VCaP (cell line): Measurements from ENCODE around the gene CCR5.
"Not testable (repeated sequence)": the region's sequence is repeated elsewhere in the genome, so short reads cannot be mapped to it uniquely, and the experiment has no call there.

Experiments
- H3K27ac ChIP-seq: fragments of 450-650 bp; 2 replicates; pipeline ENCODE4 v1.5.1; 2017
- TF ChIP-seq, protein P1 (sequence below): fragments of 450-650 bp; conservative IDR thresholded peaks from 2 replicates; pipeline ENCODE4 v1.5.1; 2017; ENCODE audit warnings: mild to moderate bottlenecking, moderate library complexity

The CCR5 gene

DNA sequence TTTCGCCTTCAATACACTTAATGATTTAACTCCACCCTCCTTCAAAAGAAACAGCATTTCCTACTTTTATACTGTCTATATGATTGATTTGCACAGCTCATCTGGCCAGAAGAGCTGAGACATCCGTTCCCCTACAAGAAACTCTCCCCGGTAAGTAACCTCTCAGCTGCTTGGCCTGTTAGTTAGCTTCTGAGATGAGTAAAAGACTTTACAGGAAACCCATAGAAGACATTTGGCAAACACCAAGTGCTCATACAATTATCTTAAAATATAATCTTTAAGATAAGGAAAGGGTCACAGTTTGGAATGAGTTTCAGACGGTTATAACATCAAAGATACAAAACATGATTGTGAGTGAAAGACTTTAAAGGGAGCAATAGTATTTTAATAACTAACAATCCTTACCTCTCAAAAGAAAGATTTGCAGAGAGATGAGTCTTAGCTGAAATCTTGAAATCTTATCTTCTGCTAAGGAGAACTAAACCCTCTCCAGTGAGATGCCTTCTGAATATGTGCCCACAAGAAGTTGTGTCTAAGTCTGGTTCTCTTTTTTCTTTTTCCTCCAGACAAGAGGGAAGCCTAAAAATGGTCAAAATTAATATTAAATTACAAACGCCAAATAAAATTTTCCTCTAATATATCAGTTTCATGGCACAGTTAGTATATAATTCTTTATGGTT is at the start of gene CCR5:
TSS of gene CCR5 (plus strand) at position 108 of the 680 bp plus-strand sequence. CDS start 1,957 bp downstream, outside the sequence.
- H3K27ac ChIP-seq: peak within 1 kb of the TSS; percentile 68
- TF ChIP-seq, protein P1, sequence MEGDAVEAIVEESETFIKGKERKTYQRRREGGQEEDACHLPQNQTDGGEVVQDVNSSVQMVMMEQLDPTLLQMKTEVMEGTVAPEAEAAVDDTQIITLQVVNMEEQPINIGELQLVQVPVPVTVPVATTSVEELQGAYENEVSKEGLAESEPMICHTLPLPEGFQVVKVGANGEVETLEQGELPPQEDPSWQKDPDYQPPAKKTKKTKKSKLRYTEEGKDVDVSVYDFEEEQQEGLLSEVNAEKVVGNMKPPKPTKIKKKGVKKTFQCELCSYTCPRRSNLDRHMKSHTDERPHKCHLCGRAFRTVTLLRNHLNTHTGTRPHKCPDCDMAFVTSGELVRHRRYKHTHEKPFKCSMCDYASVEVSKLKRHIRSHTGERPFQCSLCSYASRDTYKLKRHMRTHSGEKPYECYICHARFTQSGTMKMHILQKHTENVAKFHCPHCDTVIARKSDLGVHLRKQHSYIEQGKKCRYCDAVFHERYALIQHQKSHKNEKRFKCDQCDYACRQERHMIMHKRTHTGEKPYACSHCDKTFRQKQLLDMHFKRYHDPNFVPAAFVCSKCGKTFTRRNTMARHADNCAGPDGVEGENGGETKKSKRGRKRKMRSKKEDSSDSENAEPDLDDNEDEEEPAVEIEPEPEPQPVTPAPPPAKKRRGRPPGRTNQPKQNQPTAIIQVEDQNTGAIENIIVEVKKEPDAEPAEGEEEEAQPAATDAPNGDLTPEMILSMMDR: no peak

DNA sequence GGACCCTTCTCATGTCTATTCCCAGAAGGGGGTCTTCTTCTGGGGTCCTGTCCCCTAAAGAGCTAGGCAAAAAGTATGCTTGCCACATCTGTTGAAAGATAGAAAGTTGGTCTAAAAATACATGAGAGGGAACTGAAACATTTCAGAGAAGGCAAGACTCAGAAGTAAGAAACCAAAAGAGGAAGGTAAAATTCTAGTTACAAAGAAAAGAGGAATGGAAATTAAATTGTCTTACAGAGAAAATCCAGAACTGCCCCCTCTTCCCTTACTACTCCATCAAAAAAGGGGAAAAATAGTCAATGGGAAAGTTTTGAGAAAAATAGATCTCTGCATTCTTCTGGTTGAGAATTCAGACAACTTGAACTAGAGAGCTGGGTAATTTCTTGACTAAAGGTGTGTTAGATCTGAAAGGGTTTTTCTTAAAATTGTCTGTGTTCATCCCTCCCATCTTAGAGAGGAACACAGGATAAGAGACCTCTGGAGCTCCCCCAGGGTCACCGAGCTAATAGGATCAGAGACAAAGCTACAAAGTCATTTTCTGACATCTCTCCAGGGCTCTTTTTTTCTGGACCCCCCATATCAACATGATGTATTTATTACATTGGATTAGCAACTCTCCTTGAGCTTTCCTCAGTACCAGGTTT is 49.2 kb upstream of the CCR5 start:
- TF ChIP-seq, protein P1: no peak
- no peak overlapping the region for H3K27ac ChIP-seq

DNA sequence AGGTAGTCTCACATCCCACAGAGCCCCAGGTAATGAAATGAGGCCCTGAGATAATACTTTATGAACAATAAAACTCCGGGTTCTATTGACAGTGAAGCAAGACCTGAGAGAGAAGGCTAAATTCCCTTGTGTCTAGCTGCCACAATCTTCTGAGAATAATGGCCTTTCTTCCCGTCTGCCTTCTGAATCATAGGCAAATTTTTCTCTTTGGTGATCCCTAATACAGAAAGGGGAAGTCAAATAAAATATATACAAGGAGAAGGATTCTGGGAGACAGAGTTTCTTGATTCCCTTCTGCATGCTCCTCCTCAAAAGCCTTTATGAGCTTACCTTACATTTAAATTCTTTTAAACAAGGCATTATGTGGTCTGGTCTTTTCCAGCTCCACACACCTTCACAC is 46.7 kb upstream of the CCR5 start:
- TF ChIP-seq, protein P1: no peak
- no peak overlapping the region for H3K27ac ChIP-seq

DNA sequence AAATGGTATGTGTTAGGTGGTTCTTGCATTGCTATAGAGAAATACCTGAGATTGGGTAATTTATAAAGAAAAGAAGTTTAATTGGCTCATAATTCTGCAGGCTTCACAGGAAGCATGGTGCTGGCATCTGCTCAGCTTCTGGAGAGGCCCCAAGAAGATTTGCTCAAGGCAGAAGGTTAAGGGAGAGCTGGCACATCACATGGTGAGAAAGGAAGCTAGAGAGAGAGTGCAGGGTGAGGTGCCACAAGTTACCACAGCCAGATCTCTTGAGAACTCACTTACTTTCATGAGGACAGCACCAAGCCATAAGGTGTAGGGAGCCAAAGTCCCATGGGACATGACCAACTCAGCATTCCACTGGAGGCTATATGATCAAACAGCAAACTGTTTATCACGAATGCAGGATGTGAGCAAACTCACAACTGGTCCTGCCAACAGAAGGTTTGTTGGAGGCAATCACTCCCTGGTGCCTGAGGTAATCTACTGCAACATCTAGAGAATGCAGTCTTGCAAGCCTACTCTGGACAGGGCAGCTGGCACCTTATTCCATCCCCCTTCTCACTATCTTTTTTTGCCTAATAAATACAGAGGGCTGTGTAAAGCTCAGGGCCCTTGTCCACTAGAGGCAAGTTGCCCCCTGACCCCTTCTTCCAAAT is 45.0 kb upstream of the CCR5 start:
- TF ChIP-seq, protein P1: no peak
- no peak overlapping the region for H3K27ac ChIP-seq

DNA sequence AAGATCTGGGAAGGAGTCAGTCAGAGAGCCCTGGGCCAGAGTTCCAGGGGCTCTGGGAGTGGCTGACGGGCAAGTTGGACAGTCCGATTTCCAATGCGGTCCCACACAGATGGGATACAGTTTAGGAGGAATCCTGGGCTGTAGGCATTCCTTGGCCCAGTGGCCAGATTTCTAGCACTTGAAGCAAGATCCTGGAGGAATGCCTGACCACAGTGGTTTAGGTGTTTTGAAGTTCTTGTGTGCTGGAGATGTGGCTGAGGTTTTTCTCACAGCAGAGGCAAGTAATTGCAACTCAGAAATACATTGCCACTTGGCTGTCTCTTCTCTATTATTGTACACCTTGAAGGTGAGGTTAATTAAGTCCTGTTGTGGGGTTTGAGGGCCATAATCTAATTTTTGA is 40.1 kb upstream of the CCR5 start:
- H3K27ac ChIP-seq: not testable (repeated sequence)

DNA sequence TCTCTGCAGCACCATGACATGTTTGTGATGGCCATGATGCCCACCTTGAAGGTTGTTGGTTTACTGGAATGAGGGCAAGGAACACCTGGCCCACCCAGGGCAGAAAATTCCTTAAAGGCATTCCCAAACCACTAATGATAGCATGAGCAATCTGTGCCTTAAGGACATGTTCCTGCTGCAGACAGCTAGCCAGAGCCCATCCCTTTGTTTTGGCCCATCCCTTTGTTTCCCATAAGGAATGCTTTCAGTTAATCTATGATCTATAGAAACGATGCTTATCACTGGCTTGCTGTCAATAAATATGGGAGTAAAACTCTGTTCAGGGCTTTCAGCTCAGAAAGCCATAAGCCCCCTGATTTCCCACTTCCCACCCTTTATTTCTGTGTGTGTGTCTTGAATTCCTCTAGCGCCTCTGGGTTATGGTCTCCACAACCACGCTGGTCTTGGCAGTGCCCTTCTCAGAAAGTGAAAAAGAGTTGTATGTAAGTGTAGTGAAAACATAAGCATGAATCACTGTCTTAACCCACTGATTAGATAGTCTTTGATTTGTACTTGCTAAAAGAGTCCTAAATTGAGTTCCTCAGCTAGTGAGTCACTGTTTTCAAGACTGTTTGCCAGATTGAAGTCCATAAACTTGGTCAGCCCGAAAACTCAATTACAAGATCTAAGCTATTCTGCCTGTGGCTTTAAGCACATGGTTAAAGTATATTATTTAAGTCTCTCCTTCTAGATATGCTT is 35.8 kb upstream of the CCR5 start:
- TF ChIP-seq, protein P1: no peak
- H3K27ac ChIP-seq: peak overlapping the region; percentile 61

DNA sequence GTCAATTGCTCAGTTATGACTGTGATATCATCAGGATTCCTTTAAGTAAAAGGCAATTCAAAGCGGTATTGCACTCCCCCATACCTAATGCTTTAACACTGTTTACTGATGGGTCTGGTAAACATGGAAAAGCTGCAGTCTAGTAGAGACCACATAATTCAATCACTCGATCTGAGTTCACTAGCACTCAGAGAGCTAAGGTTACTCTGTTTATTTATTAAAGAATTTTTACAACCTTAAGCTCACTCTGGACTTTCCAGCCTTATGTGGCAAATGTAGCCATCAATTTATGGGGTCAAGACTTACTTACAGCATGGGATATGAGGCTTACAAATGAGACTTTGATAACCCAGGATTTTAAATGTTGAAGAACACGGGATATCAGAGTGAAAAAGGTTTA is 35.2 kb upstream of the CCR5 start:
- peak overlapping the region; percentile 61 for H3K27ac ChIP-seq
- TF ChIP-seq, protein P1: no peak
